Upper lobe of left lung (tissue), 6 donors: ENCODE data around the gene SPAM1. TPM values are rescaled to one million over a fixed set of nuclear protein-coding genes. Genes with fewer than 3 reads are reported as not detected.

Source experiments
- ATAC-seq, 2 donors: fragments of 200-7000 bp; cut with Tn5 transposase; one replicate each; pipeline ENCODE4 v1.9.1; 2022; ENCODE audit warnings: mild to moderate bottlenecking in 2 of 2, moderate library complexity in 2 of 2; ENCODE audit not compliant: low FRiP score in 2 of 2
- DNase-seq, 2 donors: peaks; one replicate each; pipeline ENCODE4 v3.0.0-alpha.2; 2019 to 2020
- H3K27ac ChIP-seq, 4 donors: fragments of 200-600 bp; sonication (generic); one replicate each; pipeline ENCODE4 v1.5.1; 2016 to 2019
- H3K27me3 ChIP-seq, 4 donors: fragments of 200-600 bp; sonication (generic); one replicate each; pipeline ENCODE4 v1.5.1; 2017 to 2019
- H3K36me3 ChIP-seq, 4 donors: fragments of 200-600 bp; sonication (generic); one replicate each; pipeline ENCODE4 v1.5.1; 2016 to 2019
- H3K4me1 ChIP-seq, 4 donors: fragments of 200-600 bp; sonication (generic); one replicate each; pipeline ENCODE4 v1.5.1; 2018 to 2019
- H3K4me3 ChIP-seq, 4 donors: fragments of 200-600 bp; sonication (generic); one replicate each; pipeline ENCODE4 v1.5.1; 2017 to 2019; ENCODE audit warnings: mild to moderate bottlenecking in 2 of 4, moderate library complexity in 1 of 4
- H3K9me3 ChIP-seq, 4 donors: fragments of 200-600 bp; sonication (generic); one replicate each; pipeline ENCODE4 v1.5.1; 2018 to 2019
- EP300 ChIP-seq, 4 donors: sonication (generic); formaldehyde crosslinking; IDR thresholded peaks; one replicate each; pipeline ENCODE4 v1.5.1; 2017; ENCODE audit warnings: antibody characterized with exemption in 4 of 4, control low read depth in 2 of 4
- POLR2A ChIP-seq, 4 donors: fragments of 450-650 bp; IDR thresholded peaks; one replicate each; pipeline ENCODE4 v1.5.1; 2016 to 2017; ENCODE audit warnings: antibody characterized with exemption in 4 of 4, mild to moderate bottlenecking in 2 of 4
- POLR2AphosphoS5 ChIP-seq, 2 donors: sonication (generic); formaldehyde crosslinking; IDR thresholded peaks; one replicate each; pipeline ENCODE4 v1.5.1; 2017; ENCODE audit warnings: antibody characterized with exemption in 2 of 2
- WGBS, 2 donors: methylation state at CpG; one replicate each; pipeline ENCODE4 v1.1.5; 2017 to 2018; 5-methylcytosine and 5-hydroxymethylcytosine counted together
- total RNA-seq, 6 donors: library from RNA; depleted of rRNA in 4 of 6; stranded (reverse); fragments of >200 nt in 4 of 6; gene quantifications; one replicate each; pipeline versions ENCODE4 v1.1.0 to v1.2.1, GENCODE V29; 2016 to 2021
- TF ChIP-seq, protein P1 (sequence below), 6 experiments: fragments of 450-650 bp in 4 of 6; fragments of 200-600 bp in 2 of 6; sonication (generic) in 2 of 6; IDR thresholded peaks; one replicate each; pipeline ENCODE4 v1.5.1; 2016 to 2019; ENCODE audit warnings: antibody characterized with exemption in 6 of 6
- donor health status: DM: no; HTN: no; CAD: no; lungs with moderate emphysema.
- donor health status: DM: no; HTN: yes; CAD: no; lungs with severe emphysema.

SPAM1 gene
- total RNA-seq, 6 donors from 2014 or later = not detected

DNA sequence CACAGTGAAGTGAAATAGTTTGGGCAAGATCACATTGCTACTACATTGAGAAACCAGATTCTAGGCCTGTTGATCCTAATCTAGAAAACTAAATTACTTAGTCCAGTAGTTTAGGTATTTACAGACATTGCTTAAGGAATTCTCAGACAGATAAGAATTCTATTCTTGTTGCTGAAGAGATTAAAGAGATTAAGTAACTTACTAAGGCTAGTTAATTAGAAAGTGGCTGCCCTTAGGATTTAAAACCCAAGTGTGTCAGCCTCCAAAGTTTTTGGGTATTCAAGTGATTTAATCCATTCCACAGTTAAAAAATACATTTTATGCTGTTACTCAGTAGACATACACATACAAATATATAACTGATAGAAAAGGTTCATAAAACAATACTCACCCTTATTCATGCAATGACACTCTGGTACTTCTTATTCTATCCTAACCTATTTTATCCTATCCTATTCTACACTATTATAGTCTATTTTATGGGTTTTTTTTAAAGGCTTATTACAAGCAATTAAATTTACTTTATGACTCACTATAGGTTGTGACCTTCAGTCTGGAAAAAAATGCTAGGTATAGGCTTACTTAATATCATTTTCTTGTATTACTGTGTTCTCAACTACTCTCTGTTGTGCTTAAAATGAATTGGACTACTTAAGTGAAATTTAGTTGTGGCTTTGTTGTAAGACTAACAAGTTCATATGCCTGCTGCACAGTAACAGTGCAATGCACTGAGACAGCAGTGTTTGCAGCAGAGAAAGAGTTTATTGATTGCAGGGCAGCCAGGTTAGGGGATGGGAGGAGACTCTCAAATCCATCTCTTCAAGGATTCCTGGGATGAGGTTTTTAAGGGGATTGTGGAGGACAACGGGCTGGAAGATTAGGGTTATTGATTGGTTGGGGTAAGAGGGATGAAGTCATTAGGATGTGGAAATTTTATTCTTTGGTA, 10.7 kb downstream of the SPAM1 start:
- WGBS, 2 donors = 79 to 94% methylated on average over 1 of the region's 1 CpG
- ATAC-seq = no peak

DNA sequence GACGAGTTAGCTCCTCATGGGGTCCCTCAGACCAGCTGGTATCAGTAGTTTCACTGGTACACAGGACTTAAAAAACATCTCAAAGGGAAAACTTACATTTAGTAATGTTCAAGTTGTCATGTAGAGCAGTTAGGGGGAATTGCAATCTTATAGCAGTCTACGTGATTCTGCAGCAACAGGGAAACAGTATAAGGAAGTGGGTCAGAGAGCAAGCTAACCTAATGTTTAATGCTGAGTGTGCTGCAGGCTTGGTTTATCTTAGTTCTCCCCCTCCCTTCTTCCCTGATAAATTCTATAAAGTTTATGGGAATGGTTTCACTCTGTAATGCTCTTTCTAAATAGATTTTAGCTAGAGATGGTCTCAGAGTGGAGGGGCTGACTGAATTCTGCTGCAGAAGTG, 11.3 kb downstream of the SPAM1 start:
- TF ChIP-seq POLR2AphosphoS5 (IDR thresholded peaks at IDR 0.05) (no peak), POLR2A (IDR thresholded peaks at IDR 0.05) (no peak), EP300 (IDR thresholded peaks at IDR 0.05) (no peak)
- TF ChIP-seq, protein P1, sequence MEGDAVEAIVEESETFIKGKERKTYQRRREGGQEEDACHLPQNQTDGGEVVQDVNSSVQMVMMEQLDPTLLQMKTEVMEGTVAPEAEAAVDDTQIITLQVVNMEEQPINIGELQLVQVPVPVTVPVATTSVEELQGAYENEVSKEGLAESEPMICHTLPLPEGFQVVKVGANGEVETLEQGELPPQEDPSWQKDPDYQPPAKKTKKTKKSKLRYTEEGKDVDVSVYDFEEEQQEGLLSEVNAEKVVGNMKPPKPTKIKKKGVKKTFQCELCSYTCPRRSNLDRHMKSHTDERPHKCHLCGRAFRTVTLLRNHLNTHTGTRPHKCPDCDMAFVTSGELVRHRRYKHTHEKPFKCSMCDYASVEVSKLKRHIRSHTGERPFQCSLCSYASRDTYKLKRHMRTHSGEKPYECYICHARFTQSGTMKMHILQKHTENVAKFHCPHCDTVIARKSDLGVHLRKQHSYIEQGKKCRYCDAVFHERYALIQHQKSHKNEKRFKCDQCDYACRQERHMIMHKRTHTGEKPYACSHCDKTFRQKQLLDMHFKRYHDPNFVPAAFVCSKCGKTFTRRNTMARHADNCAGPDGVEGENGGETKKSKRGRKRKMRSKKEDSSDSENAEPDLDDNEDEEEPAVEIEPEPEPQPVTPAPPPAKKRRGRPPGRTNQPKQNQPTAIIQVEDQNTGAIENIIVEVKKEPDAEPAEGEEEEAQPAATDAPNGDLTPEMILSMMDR (IDR thresholded peaks at IDR 0.05) = no peak
- Histone ChIP-seq H3K4me1 (no peaks in the 10 kb centered on the region), H3K4me3 (no peak overlapping the region), H3K27me3 (no peaks in the 10 kb centered on the region), H3K9me3 (peaks cover 0 to 3% (median 0%) of the 10 kb centered on the region in 4 donors), H3K27ac (no peak overlapping the region), H3K36me3 (no peaks in the 10 kb centered on the region)
- 75 to 83% methylated on average over 2 of the region's 2 CpGs for WGBS, 2 donors
- DNase-seq = no peak
- ATAC-seq = no peak

More for the DNA sequence above, 10.7 kb downstream of the SPAM1 start:
- Histone ChIP-seq H3K27ac (no peak overlapping the region), H3K4me1 (no peaks in the 10 kb centered on the region), H3K4me3 (no peak overlapping the region), H3K9me3 (peaks cover 0 to 3% (median 0%) of the 10 kb centered on the region in 4 donors), H3K36me3 (no peaks in the 10 kb centered on the region), H3K27me3 (no peaks in the 10 kb centered on the region)
- DNase-seq = no peak
- TF ChIP-seq POLR2A (IDR thresholded peaks at IDR 0.05) (no peak), EP300 (IDR thresholded peaks at IDR 0.05) (no peak), POLR2AphosphoS5 (IDR thresholded peaks at IDR 0.05) (no peak)
- TF ChIP-seq, protein P1 (IDR thresholded peaks at IDR 0.05) = no peak

DNA sequence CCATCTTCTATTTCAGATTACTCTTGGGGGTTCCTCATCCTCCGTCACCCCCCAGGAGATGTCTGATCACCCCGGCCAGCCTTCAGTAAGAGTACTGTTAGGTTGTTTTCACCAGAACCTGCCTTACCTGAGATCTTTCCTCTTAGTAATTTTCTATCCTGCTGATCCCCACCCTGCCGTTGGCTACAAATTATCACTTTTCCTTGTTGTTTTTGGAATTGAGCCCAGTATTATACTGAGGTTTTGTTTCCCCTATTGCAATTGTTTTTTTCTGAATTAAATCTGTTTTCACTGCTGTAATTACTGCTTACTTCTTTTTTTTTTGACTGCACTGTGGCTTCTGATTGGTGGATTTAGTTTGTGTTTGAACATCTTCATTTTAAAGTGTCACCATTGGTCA, 14.7 kb downstream of the SPAM1 start:
- H3K36me3 ChIP-seq = no peaks in the 10 kb centered on the region
- no peaks in the 10 kb centered on the region for H3K27me3 ChIP-seq
- DNase-seq (no peak), ATAC-seq (no peak)
- no peak overlapping the region for H3K27ac ChIP-seq
- no peak overlapping the region for H3K4me3 ChIP-seq
- no peak for TF ChIP-seq POLR2AphosphoS5 (IDR thresholded peaks at IDR 0.05)
- TF ChIP-seq, protein P1 (IDR thresholded peaks at IDR 0.05) = no peak
- TF ChIP-seq POLR2A (IDR thresholded peaks at IDR 0.05) = no peak
- TF ChIP-seq EP300 (IDR thresholded peaks at IDR 0.05) = no peak
- peaks cover 0 to 3% (median 0%) of the 10 kb centered on the region in 4 donors for H3K9me3 ChIP-seq
- H3K4me1 ChIP-seq = no peaks in the 10 kb centered on the region
- WGBS, 2 donors = 53 to 55% methylated on average over 3 of the region's 3 CpGs

DNA sequence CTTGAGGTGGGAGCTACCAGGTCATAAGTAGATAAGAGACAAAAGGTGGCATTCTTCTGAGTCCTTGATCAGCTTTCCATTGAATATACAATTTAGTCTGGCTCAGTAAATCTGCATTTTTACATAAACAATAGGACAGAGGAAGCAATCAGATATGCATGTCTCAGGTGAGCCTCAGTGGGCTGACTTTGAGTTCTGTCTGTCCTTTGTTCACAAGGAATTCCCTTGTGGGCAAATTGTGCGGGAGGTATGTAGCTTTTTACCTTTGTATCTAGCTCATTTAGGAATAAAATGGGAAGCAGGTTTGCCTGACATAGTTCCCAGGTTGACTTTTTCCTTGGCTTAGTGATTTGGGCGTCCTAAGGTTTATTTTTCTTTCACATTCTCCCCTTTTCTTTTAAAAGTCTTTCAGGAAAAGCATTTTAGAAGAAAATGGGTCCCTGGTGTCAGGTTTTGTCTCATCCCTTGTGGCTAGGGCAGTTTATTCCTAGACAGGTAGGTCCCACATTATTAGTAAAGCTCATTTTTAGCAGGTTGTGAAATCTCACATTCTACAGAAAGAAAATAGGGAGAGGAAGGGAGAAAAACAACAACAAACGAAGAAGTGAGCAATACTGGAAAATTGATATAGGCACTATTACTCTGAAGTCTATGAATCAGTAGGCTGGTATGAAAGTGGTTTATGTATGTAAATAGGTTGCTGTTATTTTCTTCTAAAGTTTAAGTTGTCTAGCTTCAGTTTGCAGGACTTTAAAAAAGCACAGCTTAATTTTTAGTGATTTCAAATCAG, 16.5 kb downstream of the SPAM1 start:
- WGBS, 2 donors = 62 to 72% methylated on average over 3 of the region's 3 CpGs
- Histone ChIP-seq H3K4me1 (no peaks in the 10 kb centered on the region), H3K4me3 (no peak overlapping the region), H3K36me3 (no peaks in the 10 kb centered on the region), H3K27ac (no peak overlapping the region), H3K9me3 (no peaks in the 10 kb centered on the region), H3K27me3 (no peaks in the 10 kb centered on the region)
- DNase-seq = no peak
- TF ChIP-seq, protein P1 (IDR thresholded peaks at IDR 0.05) = no peak
- TF ChIP-seq EP300 (IDR thresholded peaks at IDR 0.05) = no peak
- no peak for TF ChIP-seq POLR2A (IDR thresholded peaks at IDR 0.05)
- TF ChIP-seq POLR2AphosphoS5 (IDR thresholded peaks at IDR 0.05) = no peak
- ATAC-seq = no peak
